Measurements from ENCODE around the gene CTAGE8. TPM values are rescaled to one million over a fixed set of nuclear protein-coding genes. Genes with fewer than 3 reads are reported as not detected.
"Not testable (repeated sequence)": the region's sequence is repeated elsewhere in the genome, so short reads cannot be mapped to it uniquely, and the experiment has no call there.

Gene CTAGE8
- polyA plus RNA-seq, 5 donors, result 3.8 to 9.6 (median 5.8) TPM

DNA sequence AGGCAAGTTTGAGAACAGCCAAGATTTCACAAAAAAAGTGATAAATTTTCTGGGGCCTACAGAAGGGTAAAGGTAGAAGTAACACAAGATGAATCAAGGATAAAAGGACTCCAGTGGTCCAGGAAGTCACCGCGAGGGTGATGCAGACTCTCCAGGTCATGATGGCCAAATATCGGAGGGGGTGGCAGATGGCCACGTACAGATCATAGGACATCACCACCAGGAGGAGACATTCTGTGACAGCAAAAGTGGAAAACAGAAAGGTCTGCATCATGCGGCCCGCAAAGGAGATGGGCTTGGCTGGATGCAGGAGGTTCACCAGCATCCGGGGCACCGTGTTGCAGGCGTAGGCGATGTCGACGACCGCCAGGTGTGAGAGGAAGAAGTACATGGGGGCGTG is 10.0 kb downstream of the CTAGE8 start:
- DNase-seq, result not testable (repeated sequence)

DNA sequence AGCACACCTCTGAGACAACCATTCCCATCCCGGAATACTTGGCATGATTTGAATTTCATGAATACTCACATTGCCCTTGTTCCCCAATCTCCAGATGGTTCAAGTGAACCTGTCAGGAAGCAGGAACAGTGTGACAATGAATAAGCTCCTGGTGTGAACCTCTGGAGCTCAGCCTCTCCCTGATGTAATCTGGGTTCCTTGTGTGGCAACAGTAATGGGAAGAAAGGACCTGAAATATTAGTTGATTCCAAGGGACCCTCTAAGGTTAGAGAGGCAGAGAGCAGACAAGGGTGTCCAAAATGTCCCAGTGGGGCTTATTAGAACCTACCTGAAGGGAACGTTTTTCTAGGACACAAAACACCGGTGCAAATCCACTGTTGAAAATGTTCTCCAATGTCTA is 13.0 kb downstream of the CTAGE8 start:
- no peak for DNase-seq

DNA sequence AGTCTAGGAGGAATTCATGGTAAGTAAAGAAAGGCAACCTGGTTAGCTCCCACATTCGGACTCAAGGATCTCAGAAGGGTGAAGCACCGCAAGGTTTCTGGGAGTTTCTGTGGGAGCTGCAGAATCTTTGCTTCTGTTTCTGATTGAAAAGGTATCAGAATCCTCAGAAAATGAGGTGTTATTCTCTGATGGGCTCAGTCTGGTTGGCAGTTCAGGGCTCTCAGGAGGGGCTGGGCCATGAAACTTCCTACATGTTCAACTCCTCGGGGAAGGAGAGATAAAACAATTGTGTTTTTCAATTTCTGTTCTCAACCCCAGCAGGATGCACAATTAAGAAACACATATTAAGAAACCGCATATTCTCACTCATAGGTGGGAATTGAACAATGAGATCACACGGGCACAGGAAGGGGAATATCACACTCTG is 13.6 kb downstream of the CTAGE8 start:
- no peak for DNase-seq

DNA sequence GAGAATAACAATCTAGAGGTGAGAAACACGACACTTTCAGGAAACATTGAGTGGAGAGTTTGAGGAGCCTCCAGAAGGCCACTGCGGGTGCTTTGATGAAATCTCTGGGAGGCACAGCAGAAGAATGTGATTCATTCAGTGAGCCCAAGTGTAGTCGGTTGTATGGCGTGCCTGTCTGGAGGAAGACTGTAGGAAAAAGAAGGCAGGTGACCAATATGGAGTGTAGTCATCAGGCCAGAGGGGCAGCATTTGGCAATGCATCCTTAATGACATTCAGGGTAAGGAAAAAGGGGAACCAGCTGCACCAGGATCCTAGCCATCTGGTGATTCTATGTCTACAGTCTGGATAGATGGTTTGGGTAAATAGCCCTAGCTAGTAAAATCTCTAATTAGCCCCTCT is 16.8 kb downstream of the CTAGE8 start:
- not testable (repeated sequence) for DNase-seq

GRCh38 chr7:144247674-144248330 is 21.3 kb downstream of the CTAGE8 start:
- DNase-seq, result not testable (repeated sequence)

GRCh38 chr7:144246967-144247366 is 22.1 kb downstream of the CTAGE8 start:
- DNase-seq, result not testable (repeated sequence)

DNA sequence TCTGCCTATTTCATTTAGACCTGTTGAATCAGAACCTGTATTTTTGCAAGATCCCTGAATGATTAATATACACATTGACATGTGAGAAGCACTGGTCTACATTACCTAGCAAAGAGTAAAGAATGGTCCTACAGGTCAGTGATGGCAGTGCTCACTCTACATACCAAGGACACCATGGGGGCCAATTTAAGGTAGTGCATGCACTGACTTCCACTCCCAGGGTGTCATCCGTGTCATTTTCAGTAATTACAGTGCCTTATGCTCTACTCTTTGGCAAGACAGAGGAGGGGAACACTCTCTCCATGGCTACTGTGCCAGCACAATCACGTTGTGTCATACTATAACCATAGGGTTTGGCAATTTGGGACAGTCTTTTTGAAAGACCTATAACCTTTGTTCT is 23.7 kb downstream of the CTAGE8 start:
- not testable (repeated sequence) for DNase-seq

DNA sequence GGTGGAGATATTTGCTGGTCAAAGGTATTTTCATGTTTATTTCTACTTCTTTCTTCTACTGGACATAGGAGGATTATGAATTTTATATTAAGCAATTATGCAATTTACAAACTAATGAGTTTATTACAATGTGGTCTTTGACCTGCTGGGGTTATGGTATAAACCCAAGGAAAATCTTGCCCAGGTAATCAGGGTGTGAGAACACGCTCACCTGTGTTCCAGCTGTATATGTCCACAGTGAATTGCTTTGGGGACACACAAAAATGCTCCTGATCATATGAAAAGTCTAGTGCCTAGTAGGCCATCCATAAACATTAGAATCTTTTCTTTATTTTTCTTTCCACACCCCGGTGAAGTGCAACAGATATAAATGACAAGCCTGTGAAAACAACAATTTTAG is 29.7 kb downstream of the CTAGE8 start, which contains the start of gene OR2A42:
Gene OR2A42, minus strand, starts transcription at position 241 of the 400 bp plus-strand sequence. CDS start 6,762 bp downstream, outside the sequence.
- not testable (repeated sequence) for DNase-seq

GRCh38 chr7:144238530-144239082 is 30.5 kb downstream of the CTAGE8 start:
- not testable (repeated sequence) for DNase-seq

DNA sequence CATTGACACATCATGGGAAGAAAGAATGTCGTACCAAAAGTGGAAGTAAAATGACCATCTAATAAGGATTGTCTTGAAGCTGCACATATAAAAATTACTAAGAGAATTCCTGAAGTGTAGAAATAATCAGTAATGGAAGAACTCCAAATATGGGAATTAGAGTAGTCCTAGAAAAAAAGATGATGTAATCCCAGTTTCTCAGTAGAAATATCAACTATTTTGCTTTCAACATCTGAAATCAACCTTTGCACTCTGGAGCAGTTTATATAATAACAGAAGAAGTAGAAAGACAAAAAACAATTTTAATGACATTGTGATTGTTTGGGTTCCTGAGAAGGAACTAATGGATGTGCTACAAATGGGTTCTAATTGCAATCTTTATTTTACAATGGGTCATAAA is 36.0 kb downstream of the CTAGE8 start:
- DNase-seq, result not testable (repeated sequence)

DNA sequence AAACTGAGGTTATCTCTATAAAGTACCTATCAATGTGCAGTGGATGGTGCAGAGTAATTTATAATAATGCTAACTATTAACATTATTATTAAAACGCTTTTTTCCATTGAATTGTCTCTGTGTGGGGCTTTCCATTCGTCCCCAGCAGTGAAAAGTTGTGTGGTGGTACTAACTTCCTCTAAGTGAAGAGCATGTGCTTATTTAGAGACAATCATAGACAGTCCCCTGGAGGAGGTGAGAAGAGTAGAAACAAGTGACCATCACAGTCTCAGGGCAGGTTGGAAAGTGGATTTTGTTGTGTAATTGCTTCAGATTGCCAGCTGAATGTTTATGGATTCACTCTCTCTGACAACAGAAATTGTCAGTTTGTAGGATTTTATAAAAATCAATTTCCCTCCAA is 38.1 kb downstream of the CTAGE8 start:
- not testable (repeated sequence) for DNase-seq

DNA sequence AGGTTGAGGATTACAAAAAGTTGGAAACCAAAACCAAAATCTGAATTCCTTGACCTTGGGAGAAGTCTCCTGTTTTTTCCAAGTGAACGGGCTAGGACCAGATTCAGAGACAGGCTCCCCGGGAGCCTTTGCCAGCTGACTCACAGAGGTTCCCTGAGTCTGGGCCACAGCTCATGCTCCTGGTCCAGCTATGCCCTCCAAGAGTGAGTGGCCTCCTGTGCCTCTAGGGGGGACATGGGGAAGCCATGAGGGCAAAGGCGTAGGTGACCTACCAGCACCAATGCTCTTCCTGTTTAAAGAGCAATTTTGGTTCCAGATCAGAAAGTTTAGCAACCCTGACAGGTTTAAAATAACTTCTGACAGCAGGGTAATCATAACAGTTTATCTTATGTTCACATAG is 40.3 kb downstream of the CTAGE8 start:
- peak; percentile 4 to 6 for DNase-seq

- DNase-seq, result not testable (repeated sequence)
These were observed 42.2 kb downstream of the CTAGE8 start for GRCh38 chr7:144226866-144227265.

DNA sequence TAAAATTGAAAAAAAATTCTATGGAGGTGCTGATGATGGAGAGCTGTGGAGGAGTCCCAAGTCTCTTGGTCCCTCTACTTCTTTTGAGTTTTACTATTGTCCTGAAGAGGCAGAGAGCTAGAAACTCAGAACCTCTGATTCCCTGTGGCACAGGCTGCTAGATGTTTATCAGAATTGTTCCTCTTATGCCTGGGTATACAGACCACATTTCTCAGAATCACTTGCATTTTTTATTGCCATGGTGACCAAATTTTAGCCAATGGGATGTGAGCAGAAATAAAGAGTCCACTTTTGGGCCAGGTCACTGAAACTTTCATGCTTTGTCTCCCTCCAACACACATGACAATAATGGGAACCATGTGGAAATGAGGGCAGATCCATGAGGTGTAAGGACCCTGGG is 45.4 kb downstream of the CTAGE8 start:
- DNase-seq, result not testable (repeated sequence)

DNA sequence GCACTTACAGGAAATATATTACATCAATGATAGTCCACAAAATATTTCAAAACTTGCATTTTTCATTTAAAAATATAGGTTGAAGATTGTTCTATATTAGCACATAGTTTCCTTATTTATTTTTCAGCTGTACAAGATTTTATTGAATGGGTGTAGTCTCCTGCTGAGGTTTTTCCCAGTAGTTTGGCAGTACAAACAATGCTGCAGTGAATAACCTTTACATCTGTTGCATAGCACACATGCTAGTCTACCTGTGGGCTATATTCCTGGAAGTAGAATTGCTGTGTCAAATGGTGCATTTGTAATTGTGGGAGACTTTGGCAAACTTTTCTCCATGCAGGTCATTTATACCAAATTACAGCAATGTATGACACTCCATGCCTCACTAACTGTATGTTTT is 48.6 kb downstream of the CTAGE8 start:
- DNase-seq, result not testable (repeated sequence)

- DNase-seq, result not testable (repeated sequence)
These were observed 49.9 kb downstream of the CTAGE8 start for GRCh38 chr7:144219149-144219548.

DNA sequence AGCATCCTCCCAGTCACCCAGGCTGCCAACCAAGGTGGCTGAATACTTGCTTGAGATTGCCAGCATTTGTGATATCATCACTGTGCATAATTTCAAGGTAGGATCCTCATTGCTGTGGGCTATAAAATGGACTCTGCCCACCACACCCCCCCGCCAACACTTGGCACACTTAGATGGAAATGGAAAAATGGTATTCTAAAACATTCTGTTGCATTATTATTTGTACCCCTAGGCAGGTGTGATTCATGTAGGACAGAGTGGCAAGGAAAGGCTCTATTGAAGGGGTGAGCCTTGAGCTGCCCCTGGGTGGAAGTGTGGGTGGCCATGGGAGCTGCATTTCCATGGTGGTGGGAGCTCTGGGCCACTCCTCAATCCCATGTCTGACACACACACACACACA is 50.5 kb downstream of the CTAGE8 start:
- DNase-seq, result not testable (repeated sequence)

GRCh38 chr7:144217200-144217599 is 51.9 kb downstream of the CTAGE8 start:
- DNase-seq, result not testable (repeated sequence)

Other genes with a start within 250 kb of the CTAGE8 start
- gene OR2A5, start 220.3 kb downstream of the CTAGE8 start, polyA plus RNA-seq (ENCODE audit: insufficient read depth in 1 of 5, insufficient read length in 5 of 5, low replicate concordance in 1 of 5), result under 1 TPM; 0.05 to 0.26 (median 0.15) TPM
- under 1 TPM in 2 of 5 donors, not detected in 3; 0.06 to 0.12 TPM for gene OR2A25, start 199.5 kb downstream of the CTAGE8 start, polyA plus RNA-seq (ENCODE audit: insufficient read depth in 1 of 5, insufficient read length in 5 of 5, low replicate concordance in 1 of 5)
- under 1 TPM in 3 of 5 donors, not detected in 2; 0.03 to 0.09 (median 0.04) TPM for gene OR2A12, start 183.0 kb downstream of the CTAGE8 start, polyA plus RNA-seq (ENCODE audit: insufficient read depth in 1 of 5, insufficient read length in 5 of 5, low replicate concordance in 1 of 5)
- gene OR2A2, start 159.7 kb downstream of the CTAGE8 start, polyA plus RNA-seq (ENCODE audit: insufficient read depth in 1 of 5, insufficient read length in 5 of 5, low replicate concordance in 1 of 5), result not detected
- under 1 TPM in 1 of 5 donors, not detected in 4; 0.08 TPM for gene OR2A14, start 146.1 kb downstream of the CTAGE8 start, polyA plus RNA-seq (ENCODE audit: insufficient read depth in 1 of 5, insufficient read length in 5 of 5, low replicate concordance in 1 of 5)
- 10 to 100 TPM in 1 of 5 donors, 1 to 10 TPM in 4; 1.3 to 19.4 (median 7.2) TPM for gene CTAGE4, start 85.8 kb downstream of the CTAGE8 start, polyA plus RNA-seq (ENCODE audit: insufficient read depth in 1 of 5, insufficient read length in 5 of 5, low replicate concordance in 1 of 5)
- 10 to 100 TPM in 4 of 5 donors, 1 to 10 TPM in 1; 9.0 to 17.7 (median 15.8) TPM for gene ARHGEF35, start 73.5 kb downstream of the CTAGE8 start, polyA plus RNA-seq (ENCODE audit: insufficient read depth in 1 of 5, insufficient read length in 5 of 5, low replicate concordance in 1 of 5)
- 1 to 10 TPM; 1.9 to 5.2 (median 2.4) TPM for gene OR2A42, start 29.7 kb downstream of the CTAGE8 start, polyA plus RNA-seq (ENCODE audit: insufficient read depth in 1 of 5, insufficient read length in 5 of 5, low replicate concordance in 1 of 5)
- 10 to 100 TPM in 4 of 5 donors, 1 to 10 TPM in 1; 9.3 to 26.0 (median 13.8) TPM for gene OR2A7, start 4.5 kb downstream of the CTAGE8 start, polyA plus RNA-seq (ENCODE audit: insufficient read depth in 1 of 5, insufficient read length in 5 of 5, low replicate concordance in 1 of 5)
- gene OR2A1, start 43.1 kb upstream of the CTAGE8 start, polyA plus RNA-seq (ENCODE audit: insufficient read depth in 1 of 5, insufficient read length in 5 of 5, low replicate concordance in 1 of 5), result 1 to 10 TPM in 4 of 5 donors, under 1 TPM in 1; 0.67 to 1.5 (median 1.4) TPM
- 10 to 100 TPM; 10.6 to 30.5 (median 20.3) TPM for gene ARHGEF5, start 86.1 kb upstream of the CTAGE8 start, polyA plus RNA-seq (ENCODE audit: insufficient read depth in 1 of 5, insufficient read length in 5 of 5, low replicate concordance in 1 of 5)
- not detected for gene NOBOX, start 134.4 kb upstream of the CTAGE8 start, polyA plus RNA-seq (ENCODE audit: insufficient read depth in 1 of 5, insufficient read length in 5 of 5, low replicate concordance in 1 of 5)